Natural killer cell treated with Interleukin-12 subunit alpha and Interleukin-12 subunit beta and Interleukin-15 and Interleukin-18, amount 100 ng/mL, for 72 hours (primary cell): ENCODE measurements around the gene DPP6. TPM values are rescaled to one million over a fixed set of nuclear protein-coding genes. Genes with fewer than 3 reads are reported as not detected.
"Not testable (repeated sequence)": the region's sequence is repeated elsewhere in the genome, so short reads cannot be mapped to it uniquely, and the experiment has no call there.

ENCODE experiments used
- ATAC-seq, 2 donors: fragments of 150-1000 bp; cut with Tn5 transposase in 1 of 2; sonication (Bioruptor Pico), chemical (Tn5 transposase) in 1 of 2; 2 replicates each; pipeline ENCODE4 v1.10.0; 2021
- DNase-seq: peaks from one replicate; pipeline ENCODE4 v3.0.0; 2022; ENCODE audit warnings: low spot score
- H3K27ac Mint-ChIP-seq, 2 donors: 1 replicate in 1 of 2; 2 replicates in 1 of 2; pipeline ENCODE4 v1.8.0; 2022; ENCODE audit warnings: mixed read lengths in 2 of 2, mild to moderate bottlenecking in 1 of 2, moderate library complexity in 1 of 2
- H3K27me3 Mint-ChIP-seq, 2 donors: 1 replicate in 1 of 2; 2 replicates in 1 of 2; pipeline ENCODE4 v1.8.0; 2022; ENCODE audit warnings: mixed read lengths in 2 of 2
- H3K36me3 Mint-ChIP-seq: one replicate; pipeline ENCODE4 v1.8.0; 2022; ENCODE audit warnings: mixed read lengths
- H3K4me1 Mint-ChIP-seq, 2 donors: 1 replicate in 1 of 2; 2 replicates in 1 of 2; pipeline ENCODE4 v1.8.0; 2022; ENCODE audit warnings: low read depth in 2 of 2, mixed read lengths in 2 of 2, mild to moderate bottlenecking in 1 of 2
- H3K4me3 Mint-ChIP-seq: one replicate; pipeline ENCODE4 v1.8.0; 2022; ENCODE audit warnings: mixed read lengths
- H3K9me3 Mint-ChIP-seq: 2 replicates; pipeline ENCODE4 v1.8.0; 2022; ENCODE audit warnings: mixed read lengths
- total RNA-seq, 2 donors: library from RNA; stranded (reverse); gene quantifications; one replicate each; pipeline ENCODE4 v1.2.3, GENCODE V29; 2022

The DPP6 gene
- total RNA-seq, 2 donors from 2014 or later = not detected

DNA sequence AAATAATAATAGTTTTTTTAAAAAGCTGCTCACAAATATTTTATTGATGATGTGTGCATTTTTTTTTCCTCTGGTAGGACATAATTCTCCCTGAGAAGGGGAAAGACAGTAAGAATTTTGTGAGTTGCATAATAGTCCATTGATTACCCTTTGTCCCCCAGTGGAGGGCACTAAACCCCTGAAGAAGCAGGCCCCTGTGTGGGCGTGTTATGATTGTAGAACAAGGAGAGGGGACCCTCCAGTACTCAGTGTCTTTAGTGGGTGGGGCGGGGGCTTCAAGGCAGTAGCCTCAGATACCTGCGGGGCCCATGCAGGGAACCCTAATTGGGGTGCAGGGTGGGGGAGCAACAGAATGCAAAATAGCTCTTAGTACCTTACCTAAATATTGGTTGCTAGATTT is 57.4 kb downstream of the DPP6 start:
- H3K36me3 Mint-ChIP-seq, DNase-seq, H3K27ac Mint-ChIP-seq, ATAC-seq, H3K9me3 Mint-ChIP-seq, H3K4me3 Mint-ChIP-seq, H3K27me3 Mint-ChIP-seq, H3K4me1 Mint-ChIP-seq: not testable (repeated sequence)

DNA sequence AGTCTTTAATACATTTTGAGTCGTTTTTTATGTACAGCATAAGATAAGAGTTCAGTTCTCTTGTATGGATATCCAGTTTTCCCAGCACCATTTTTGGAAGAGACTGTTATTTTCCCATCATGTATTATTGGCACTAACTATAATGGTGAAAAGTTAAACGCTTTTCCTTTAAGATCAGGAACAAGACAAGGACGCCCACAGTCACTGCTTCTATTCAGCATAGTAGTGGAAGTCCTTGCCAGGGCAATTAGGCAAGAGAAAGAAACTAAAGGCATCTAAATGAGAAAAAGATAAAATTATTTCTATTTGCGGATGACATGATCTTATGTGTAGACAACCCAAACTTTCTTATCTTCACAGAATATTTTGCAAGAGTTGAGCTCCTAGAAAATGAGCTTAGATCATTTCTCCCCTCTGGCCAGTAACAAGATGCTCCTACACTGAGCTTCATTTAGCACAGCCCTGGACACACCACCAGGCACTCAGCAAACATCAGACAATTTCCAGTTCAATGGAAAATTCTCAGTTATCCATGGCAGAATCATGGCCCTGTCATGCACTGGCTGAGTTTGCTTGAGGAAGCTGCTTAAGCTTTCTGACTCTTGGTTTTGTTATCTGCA is 61.6 kb downstream of the DPP6 start:
- not testable (repeated sequence) for DNase-seq, H3K9me3 Mint-ChIP-seq, H3K36me3 Mint-ChIP-seq, H3K27me3 Mint-ChIP-seq, H3K4me1 Mint-ChIP-seq, H3K27ac Mint-ChIP-seq, ATAC-seq, H3K4me3 Mint-ChIP-seq

DNA sequence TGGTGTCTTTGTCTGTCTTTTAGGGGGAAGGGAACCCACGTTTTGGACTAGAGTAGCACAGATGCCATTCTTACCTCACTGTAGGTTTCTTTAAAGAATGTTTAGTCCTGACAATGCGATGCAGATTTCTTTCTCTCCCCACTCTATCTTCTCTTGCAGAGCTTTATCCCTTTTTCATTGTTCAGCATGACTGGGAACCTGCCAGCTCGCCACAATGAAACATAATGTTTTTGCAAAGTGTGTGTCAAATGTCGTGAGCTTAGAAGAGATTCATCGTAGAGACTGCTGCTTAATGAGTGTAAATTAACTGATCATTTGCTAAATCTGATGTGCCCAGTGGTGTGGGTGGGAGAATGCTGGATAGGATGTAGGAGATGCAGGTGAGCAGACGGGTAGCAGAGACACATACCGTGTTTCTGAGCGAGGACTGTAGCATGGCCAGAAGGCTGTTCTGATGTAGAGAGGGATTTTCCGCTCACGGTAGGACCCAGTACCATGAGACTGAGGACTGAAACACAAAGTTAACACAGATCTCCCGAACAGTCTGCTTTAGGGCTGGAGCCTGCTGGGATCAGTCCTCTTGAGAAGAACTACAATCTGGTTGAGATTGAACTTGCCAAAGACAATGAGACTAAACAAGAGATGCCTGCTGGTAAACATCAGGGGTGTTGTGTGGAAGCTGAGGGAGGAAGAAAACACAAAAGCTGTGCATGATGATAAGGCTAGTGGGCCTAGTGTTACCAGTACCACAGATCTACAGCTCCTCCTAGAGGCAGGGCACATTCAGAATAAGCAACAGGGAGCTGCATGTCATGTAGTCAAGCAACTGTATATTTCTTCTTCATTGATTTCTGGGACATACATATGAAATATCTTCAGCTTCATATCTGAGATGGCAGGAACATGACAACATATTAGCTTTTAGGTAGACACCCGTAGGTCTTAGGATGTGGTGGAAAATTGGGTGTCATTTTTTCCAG is 65.5 kb downstream of the DPP6 start:
- not testable (repeated sequence) for H3K4me3 Mint-ChIP-seq, DNase-seq, H3K4me1 Mint-ChIP-seq, ATAC-seq, H3K27me3 Mint-ChIP-seq, H3K36me3 Mint-ChIP-seq, H3K27ac Mint-ChIP-seq
- H3K9me3 Mint-ChIP-seq = peaks cover 10% of the 10 kb centered on the region

- H3K4me3 Mint-ChIP-seq = not testable (repeated sequence)
Observed at GRCh38 chr7:154120825-154121224, 68.6 kb downstream of the DPP6 start.

DNA sequence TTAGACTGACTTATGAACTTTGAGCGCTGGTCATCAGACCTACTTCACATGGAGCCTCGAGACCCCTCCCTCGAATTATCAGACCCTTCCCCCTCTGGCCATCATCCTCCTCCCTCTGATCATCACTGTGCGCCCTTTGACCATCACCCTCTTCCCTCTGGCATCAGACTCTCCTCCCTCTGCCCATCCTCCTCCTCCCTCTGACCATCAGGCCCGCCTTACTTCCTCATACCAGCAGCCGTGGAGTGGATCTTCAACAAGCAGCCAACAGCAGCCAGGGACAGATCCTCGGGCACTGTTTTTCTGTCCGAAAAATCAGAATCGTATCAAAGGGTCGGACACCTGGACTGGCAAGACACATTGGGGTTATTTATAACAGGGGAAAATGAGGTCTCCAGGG is 70.5 kb downstream of the DPP6 start:
- H3K4me3 Mint-ChIP-seq, H3K36me3 Mint-ChIP-seq, H3K27me3 Mint-ChIP-seq, H3K27ac Mint-ChIP-seq, DNase-seq, H3K4me1 Mint-ChIP-seq, ATAC-seq: not testable (repeated sequence)
- peaks cover 13% of the 10 kb centered on the region for H3K9me3 Mint-ChIP-seq

More at GRCh38 chr7:154120825-154121224, 68.6 kb downstream of the DPP6 start:
- not testable (repeated sequence) for H3K36me3 Mint-ChIP-seq, H3K27ac Mint-ChIP-seq, DNase-seq, ATAC-seq, H3K4me1 Mint-ChIP-seq, H3K27me3 Mint-ChIP-seq
- peaks cover 12% of the 10 kb centered on the region for H3K9me3 Mint-ChIP-seq

DNA sequence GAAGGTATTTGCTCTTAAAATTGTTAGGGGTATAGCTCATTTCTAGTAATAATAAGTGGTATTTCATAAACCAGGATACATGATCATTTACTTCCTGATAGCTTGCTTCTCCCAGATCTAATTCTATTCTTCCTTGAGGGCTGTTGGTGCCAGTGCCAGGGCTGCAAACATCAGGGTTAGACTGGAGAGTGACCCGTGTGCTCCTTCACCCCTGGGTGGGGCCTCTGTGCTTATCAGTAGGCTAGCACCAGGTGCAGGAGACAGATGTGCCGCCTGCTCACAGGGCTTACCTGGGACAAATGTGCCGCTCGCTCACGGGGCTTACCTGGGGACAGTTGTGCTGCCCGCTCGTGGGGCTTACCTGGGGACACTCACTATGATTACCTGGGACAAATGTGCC is 71.2 kb downstream of the DPP6 start:
- not testable (repeated sequence) for DNase-seq, ATAC-seq, H3K4me1 Mint-ChIP-seq, H3K27me3 Mint-ChIP-seq, H3K27ac Mint-ChIP-seq, H3K36me3 Mint-ChIP-seq, H3K4me3 Mint-ChIP-seq
- H3K9me3 Mint-ChIP-seq = peaks cover 13% of the 10 kb centered on the region

DNA sequence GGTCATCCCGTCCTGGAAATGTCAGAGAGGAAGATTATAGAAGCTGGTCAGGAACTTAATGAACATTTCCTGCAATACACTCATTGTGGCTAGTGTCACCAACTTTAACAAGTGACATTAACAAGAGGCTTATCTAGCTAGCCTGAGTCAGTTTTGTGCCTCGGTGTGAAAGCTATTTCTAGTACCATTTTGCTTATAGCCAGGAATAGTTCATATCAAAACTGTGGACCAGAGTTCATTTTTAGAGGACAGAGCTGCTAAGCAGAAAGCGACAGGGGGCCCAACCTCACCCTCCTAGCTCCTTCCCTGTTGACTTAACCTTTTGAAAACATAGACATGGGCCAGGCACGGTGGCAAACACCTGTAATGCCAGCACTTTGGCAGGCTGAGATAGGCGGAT is 76.9 kb downstream of the DPP6 start:
- H3K36me3 Mint-ChIP-seq, H3K4me1 Mint-ChIP-seq, H3K4me3 Mint-ChIP-seq, DNase-seq, H3K27me3 Mint-ChIP-seq, H3K27ac Mint-ChIP-seq, H3K9me3 Mint-ChIP-seq, ATAC-seq: not testable (repeated sequence)

DNA sequence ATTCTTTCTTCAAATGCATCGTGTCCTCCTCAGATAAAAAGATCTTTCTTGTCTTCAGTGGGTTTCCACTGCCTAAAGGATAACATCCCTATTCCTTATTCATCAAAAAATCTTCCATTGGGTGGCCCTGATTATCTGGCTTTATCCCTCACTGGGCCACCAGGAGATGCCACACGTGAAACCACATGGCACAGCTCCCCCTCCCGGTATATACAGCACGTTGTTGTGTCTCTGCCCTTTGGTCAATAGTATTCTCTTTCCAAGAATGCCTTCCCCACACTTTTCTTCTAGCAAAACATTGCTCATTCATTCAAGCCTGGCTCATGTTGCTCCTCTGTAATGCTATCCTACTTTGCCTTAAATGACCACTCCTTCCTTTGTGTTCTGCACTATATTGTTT is 80.4 kb downstream of the DPP6 start:
- not testable (repeated sequence) for H3K4me3 Mint-ChIP-seq, H3K27me3 Mint-ChIP-seq, H3K27ac Mint-ChIP-seq, H3K4me1 Mint-ChIP-seq, H3K9me3 Mint-ChIP-seq, ATAC-seq, DNase-seq
- peaks cover 14% of the 10 kb centered on the region for H3K36me3 Mint-ChIP-seq

- not testable (repeated sequence) for ATAC-seq, H3K4me3 Mint-ChIP-seq, H3K27ac Mint-ChIP-seq, DNase-seq, H3K4me1 Mint-ChIP-seq, H3K9me3 Mint-ChIP-seq, H3K27me3 Mint-ChIP-seq
- peaks cover 14% of the 10 kb centered on the region for H3K36me3 Mint-ChIP-seq
Observed at GRCh38 chr7:154133703-154134277, 81.6 kb downstream of the DPP6 start.

- H3K27ac Mint-ChIP-seq, H3K27me3 Mint-ChIP-seq, H3K4me1 Mint-ChIP-seq, H3K4me3 Mint-ChIP-seq, H3K9me3 Mint-ChIP-seq, DNase-seq: not testable (repeated sequence)
- ATAC-seq = peak in 1 of 2 donors; percentile 63
- peaks cover 14% of the 10 kb centered on the region for H3K36me3 Mint-ChIP-seq
Observed at GRCh38 chr7:154134698-154135097, 82.5 kb downstream of the DPP6 start.

GRCh38 chr7:154135646-154136045 is 83.4 kb downstream of the DPP6 start:
- H3K9me3 Mint-ChIP-seq, ATAC-seq, H3K27ac Mint-ChIP-seq, H3K4me1 Mint-ChIP-seq, DNase-seq, H3K27me3 Mint-ChIP-seq, H3K4me3 Mint-ChIP-seq: not testable (repeated sequence)
- H3K36me3 Mint-ChIP-seq = peaks cover 14% of the 10 kb centered on the region

- H3K27me3 Mint-ChIP-seq, H3K9me3 Mint-ChIP-seq, H3K27ac Mint-ChIP-seq, H3K36me3 Mint-ChIP-seq, H3K4me3 Mint-ChIP-seq, H3K4me1 Mint-ChIP-seq, DNase-seq: not testable (repeated sequence)
- peak in 1 of 2 donors; percentile 28 for ATAC-seq
Observed at GRCh38 chr7:154145922-154146706, 93.9 kb downstream of the DPP6 start.

- peak; percentile 15 to 62 for ATAC-seq
- H3K4me3 Mint-ChIP-seq, H3K4me1 Mint-ChIP-seq, H3K27me3 Mint-ChIP-seq, H3K9me3 Mint-ChIP-seq, DNase-seq, H3K36me3 Mint-ChIP-seq, H3K27ac Mint-ChIP-seq: not testable (repeated sequence)
Observed at GRCh38 chr7:154146707-154147038, 94.5 kb downstream of the DPP6 start.
